ENCODE measurements around the gene PTGR2.
"Not testable (repeated sequence)": the region's sequence is repeated elsewhere in the genome, so short reads cannot be mapped to it uniquely, and the experiment has no call there.

The PTGR2 gene

DNA sequence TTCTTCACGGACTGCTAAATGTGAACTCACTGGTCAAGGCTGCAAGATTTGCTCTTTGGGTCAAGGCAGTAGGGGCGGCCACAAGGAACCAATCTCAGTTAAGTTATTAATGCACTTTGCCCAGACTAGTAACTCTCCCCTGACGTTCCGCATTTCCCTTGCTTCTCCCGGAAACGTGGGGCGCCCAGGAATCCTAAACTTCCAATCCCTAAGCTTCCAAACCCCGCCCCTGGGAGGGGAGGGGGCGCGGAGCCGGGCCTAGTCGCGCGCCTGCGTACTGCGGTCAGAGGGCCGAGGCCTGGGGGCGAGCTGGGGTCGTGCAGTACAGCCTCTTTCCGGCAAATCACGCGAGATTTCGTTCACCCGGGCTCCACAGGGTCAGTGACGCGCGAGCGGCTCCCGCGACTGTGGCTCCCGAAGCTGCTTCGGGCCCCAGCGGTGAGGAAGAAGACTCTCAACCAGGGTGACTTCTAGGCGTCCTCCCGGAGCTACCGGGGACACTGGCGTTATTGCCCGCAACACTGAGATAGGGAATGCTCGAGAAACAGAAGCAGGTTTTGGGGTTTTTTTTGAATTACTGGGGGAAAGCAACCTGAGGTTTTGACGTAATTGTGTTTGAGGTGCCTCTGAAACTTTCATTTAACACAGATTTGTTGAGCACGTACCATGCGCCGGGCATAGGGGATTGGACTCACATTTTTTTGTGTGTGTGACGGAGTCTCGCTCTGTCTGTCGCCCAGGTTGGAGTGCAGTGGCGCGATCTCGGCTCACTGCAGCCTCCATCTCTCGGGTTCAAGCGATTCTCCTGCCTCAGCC lies at the start of gene PTGR2:
TSS of gene PTGR2 (plus strand) at position 265 of the 816 bp plus-strand sequence. CDS start 7,032 bp downstream, outside the sequence.
- peak; percentile 83 to 88 (median 84) for DNase-seq (ENCODE audit: low read depth in 3 of 3)

DNA sequence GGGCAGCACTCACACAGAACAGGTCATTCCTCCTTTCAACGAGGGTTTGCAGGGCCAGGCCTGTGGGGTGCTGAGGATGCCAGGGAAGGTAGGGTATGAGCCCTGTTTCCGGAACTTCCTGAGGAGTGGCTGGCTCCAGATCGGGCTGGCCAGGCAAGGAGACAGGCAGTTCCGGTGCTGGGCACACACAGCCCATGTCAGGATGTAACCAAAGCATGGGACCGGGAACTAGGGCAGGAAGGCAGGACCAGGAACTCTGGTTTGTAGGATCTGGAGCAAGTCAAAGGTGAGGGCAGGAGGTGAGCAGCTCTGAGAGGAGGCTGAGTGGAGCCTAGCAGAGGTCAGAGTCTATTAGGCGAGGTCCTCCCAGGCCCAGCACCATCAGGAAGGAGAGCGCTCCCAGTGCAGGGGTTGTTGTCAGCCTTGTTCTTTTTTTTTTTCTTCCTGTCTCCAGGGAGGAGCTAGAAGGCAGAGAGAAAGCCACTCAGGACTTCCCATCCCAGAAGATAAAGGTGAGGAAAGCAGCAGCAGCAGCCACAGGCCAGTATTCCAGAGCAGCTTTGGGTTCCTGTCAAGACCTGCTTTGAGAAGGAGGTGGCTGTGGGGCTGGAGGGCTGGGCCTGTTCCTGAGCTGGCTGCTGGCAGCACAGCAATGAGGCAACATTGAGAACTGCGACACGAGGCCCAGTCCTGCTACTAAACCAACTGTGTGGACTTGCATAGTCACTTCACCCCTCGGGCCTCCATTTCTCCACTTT lies 49.0 kb upstream of the PTGR2 start:
- no peak for DNase-seq (ENCODE audit: low read depth in 3 of 3)

DNA sequence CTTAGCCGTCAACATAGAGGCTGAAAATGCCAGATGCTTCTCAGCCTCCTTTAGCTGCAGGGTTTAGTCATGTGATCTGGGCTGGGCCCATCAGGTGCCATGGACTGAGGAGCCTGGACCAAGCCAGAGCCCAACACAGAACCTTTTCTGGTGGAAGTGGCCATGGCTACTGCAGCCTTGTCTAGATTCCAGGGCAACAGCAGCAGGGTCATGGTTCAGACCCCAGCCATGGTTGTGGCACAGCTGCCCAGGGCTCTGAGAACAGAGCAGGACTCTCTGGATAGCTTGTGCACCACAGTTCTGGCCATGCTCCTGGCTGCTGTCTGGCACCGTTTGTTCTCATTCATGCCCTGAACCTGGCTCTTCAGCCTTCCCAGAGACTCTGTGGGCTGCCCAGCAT lies 47.0 kb upstream of the PTGR2 start:
- DNase-seq (ENCODE audit: low read depth in 3 of 3), result no peak

DNA sequence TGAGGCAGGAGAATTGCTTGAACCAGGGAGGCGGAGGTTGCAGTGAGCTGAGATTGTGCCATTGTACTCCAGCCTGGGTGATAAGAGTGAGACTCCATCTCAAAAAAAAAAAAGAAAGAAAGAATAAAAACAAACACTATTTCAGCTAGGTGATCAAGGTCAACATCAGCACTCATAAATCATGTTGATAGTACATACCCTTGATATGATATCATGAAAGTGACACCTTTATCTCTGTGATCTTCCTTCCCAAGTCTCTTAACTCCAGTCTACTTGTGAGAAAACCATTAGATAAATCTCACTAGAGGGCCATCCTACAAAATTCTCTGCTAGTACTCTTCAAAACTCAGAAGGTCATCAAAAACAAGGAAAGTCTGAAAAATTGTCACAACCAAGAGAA lies 44.2 kb upstream of the PTGR2 start:
- no peak for DNase-seq (ENCODE audit: low read depth in 3 of 3)

DNA sequence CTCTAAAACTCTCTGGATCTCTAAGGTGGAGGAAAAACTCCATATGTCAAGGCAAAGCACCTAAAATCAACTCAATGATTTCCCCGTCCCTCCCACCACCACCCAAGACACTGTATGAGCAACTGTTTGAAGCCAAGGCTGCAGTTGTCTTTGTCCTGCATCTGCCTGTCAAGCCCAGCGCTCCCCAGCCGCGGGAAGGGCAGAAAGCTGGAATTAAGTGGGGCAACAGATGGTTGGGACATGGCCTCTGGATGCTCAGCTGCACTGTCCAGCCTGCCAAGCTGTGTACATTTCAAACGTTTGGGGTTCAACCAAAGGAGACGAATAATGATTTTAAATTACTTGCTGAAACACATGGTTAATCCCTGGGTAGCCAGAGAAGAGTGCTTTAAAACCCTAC lies 42.2 kb upstream of the PTGR2 start:
- DNase-seq (ENCODE audit: low read depth in 3 of 3), result no peak

DNA sequence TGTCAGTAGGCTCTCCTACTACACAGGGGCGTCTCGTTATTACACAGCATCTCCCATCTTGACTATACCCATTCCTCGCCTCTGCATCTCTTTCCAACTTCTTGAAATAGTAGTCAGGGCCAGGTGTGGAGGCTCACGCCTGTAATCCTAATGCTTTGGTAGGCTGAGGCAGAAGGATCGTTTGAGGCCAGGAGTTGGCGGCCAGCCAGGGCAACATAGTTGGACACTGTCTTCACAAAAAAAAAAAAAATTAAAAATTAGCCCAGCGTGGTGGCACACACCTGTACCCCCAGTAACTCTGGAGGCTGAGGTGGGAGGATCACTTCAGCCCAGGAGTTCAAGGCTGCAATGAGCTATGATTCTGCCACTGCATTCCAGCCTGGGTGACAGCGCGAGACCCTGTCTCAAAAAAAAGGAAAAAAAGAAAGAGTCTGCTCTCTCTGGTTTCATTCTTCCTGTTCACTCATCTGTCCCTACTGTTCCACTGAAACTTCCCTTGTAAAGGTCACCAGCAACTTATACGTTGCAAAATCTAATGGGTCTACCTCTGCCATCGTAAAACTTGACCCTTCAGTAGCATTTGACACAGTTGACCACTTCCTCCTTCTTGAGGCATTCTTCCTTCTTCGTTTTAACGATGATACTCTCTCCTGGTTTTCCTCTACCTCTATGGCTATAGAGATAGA lies 41.0 kb upstream of the PTGR2 start:
- DNase-seq (ENCODE audit: low read depth in 3 of 3), result no peak

DNA sequence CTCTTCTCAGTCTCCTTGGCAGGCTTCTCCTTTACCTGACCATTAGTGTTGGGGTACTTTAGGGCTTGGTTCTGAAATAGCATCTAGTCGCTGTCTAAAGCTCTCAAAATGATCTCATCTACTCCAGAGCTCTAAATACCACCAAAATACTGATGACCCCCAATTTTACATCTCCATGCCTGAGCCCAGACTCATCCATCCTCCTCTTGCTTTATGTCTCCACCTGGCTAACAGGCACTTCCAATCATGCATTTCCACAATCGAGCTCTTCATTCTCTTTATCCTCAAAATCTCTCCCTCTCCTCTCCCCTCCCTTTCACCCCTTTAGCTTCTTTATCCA lies 40.5 kb upstream of the PTGR2 start:
- DNase-seq (ENCODE audit: low read depth in 3 of 3), result no peak

DNA sequence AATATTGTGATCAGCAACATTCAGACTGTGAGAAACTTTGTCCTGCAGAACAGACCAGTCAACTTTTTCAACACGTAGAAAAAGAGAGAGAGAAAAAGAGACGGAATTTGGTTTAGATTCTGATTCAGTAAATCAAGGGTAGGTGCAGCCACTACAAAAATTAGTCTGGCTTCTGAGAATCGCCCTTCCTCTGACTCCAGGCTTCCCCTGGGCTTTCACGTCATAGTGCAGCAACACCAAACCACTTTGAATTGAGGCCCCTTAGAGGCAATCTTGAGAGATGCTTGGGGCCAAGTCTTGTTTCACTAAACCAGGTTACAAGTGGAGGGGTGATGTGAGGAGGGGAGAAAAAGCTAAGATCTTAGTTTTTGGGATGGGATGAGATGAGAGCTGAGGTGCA lies 37.5 kb upstream of the PTGR2 start:
- no peak for DNase-seq (ENCODE audit: low read depth in 3 of 3)

DNA sequence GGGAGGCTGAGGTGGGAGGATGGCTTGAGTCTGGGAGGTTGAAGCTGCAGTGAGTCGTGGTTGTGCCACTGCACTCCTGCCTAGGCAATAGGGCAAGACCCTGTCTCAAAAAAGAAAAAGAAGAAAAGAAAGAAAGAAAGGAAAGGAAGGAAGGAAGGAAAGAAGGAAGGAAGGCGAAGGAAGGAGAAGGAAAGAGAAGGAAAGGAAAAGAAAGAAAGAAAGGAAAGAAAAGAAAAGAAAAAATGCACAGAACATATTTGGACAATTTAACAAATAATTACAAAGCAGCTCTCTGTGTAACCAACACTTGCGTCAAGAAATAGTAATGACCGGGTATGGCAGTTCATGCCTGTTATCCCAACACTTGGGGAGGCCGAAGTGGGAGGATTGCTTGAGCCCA lies 35.8 kb upstream of the PTGR2 start:
- DNase-seq (ENCODE audit: low read depth in 3 of 3), result no peak

DNA sequence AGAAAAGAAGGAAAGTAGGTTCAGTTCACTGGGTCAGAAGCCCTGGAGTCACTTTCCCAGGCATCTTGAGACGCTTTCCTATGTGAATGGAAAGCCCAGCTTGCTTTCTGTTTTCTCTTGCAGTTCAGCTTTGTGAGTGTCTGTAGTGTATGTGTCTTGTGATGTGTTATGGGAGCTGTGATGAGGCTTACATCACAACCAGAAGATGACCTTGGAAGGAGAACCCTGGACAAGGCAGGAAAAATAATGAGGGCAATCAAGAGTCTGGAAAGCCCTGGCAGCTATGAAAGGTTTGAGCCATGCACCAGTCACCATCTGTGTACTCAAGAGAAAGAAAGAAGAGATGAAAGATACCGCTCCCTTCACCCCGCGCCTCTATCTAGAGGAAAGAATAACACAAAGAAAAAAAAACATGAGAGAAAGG lies 35.2 kb upstream of the PTGR2 start:
- no peak for DNase-seq (ENCODE audit: low read depth in 3 of 3)

DNA sequence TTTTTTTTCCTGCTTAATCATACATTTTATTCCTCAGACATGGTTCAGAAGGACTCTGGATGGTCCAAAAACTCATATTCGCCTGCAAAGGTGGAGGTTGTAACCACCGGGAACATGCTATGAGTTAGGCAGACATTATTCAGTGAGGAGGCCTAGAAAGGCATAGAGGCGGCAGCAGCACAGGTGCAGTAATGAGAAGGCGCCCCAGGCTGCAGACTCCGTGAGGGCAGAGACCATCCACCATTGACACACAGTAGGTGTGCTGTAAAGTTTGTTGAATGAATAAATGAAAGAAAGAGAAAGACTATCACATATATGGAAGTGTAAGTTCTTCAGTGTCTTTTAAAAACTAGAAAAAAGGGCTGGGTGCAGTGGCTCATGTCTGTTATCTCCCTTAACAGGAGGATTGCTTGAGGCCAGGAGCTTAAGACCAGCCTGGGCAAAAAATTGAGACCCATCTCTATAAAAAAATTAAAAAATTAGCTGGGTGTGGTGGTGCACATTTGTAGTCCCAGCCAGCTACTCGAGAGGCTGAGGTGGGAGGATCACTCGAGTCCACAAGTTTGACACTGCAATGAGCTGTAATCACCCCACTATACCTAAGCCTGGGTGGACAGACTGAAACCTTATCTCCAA lies 34.5 kb upstream of the PTGR2 start:
- no peak for DNase-seq (ENCODE audit: low read depth in 3 of 3)

DNA sequence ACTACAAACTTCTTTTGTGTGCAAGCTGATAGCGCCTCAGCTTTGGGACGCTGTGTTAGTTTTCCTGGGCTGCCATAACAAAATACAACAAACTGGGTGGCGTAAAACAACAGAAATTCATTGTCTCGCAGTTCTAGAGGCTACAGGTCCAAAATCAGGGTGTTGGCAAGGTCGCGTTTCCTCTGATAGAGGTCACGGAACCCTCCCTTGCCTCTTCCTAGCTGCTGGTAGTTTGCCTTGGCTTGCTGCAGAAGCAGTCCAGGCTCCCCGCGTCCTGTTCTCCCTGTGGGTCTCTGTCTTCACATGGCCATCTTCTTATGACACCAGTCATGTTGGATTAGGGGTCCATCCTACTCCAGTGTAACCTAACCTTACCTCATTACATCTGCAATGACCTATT lies 32.8 kb upstream of the PTGR2 start:
- DNase-seq (ENCODE audit: low read depth in 3 of 3), result no peak

DNA sequence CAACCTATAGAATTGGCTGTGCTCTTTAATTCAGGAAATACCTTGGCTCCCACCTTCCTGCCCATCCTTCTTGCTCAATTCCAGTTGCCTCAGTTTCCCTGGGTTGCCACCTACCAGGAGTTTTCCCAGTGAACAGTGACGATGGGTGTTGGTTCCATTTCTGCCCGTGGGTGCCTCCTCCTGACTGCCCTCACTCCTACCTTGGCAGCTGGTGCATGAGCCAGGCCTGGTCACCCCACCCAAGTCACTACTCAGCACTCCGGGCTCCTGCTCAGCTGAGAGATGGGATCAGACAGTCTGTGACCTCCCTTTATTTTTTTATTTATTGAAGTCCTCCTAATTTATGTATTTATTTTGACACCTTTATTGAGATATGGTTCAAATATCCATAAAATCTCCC lies 31.0 kb upstream of the PTGR2 start:
- no peak for DNase-seq (ENCODE audit: low read depth in 3 of 3)

DNA sequence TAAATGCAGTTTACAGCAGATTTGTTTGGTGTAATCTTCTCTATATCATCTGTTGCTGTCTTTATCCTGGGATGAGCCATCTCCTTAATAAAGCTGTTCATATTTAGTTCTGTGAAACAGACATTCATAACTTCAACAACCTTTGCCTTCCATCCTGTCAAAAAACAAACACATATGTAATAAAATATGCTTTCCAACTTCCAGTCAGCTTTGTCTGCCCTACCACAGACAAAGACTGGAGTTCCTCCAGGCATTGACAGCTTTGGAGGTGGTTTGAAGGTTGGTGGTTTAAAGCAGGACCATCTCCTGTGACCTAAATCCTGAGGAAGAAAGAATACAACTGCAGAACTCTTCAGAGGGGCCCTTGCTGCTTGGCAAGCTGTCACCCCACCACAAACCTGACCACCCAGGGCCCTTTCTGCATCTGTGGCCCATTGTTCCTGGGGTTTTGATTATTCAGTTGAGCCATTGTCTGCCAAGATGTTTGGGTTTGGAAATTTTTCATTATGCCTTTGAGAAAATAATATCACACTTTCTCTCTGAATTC lies 28.2 kb upstream of the PTGR2 start:
- DNase-seq (ENCODE audit: low read depth in 3 of 3), result no peak

DNA sequence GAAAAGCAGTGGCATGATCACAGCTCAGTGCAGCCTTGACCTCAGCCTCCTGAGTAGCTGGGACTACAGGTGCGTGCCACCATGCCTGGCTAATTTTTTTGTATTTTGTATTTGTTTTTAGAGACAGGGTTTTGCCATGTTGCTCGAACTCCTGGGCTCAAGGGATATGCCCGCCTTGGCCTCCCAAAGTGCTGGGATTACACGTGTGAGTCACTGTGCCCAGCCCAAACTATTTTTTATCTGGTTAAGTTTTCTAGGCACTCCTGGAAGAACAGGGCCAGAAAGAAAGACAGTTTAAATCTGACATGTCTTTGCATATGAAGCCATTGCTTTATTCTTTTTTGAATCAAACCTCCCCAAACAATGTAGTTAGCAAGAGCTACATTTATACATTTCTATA lies 27.5 kb upstream of the PTGR2 start:
- DNase-seq (ENCODE audit: low read depth in 3 of 3), result no peak

DNA sequence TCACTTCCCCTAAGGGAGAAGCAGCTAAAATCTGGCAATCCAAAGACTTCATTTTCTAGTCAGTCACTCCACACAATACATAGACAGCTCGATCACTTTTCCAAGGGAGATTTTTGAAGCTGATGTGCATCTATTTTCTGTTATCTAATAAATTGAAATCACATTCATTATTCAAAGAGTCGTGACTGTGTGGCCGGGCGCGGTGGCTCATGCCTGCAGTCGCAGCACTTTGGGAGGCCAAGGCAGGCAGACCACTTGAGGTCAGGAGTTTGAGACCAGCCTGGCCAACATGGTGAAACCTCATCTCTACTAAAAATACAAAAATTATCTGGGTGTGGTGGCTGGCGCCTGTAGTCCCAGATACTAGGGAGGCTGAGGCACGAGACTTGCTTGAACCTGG lies 27.1 kb upstream of the PTGR2 start:
- DNase-seq (ENCODE audit: low read depth in 3 of 3), result no peak

DNA sequence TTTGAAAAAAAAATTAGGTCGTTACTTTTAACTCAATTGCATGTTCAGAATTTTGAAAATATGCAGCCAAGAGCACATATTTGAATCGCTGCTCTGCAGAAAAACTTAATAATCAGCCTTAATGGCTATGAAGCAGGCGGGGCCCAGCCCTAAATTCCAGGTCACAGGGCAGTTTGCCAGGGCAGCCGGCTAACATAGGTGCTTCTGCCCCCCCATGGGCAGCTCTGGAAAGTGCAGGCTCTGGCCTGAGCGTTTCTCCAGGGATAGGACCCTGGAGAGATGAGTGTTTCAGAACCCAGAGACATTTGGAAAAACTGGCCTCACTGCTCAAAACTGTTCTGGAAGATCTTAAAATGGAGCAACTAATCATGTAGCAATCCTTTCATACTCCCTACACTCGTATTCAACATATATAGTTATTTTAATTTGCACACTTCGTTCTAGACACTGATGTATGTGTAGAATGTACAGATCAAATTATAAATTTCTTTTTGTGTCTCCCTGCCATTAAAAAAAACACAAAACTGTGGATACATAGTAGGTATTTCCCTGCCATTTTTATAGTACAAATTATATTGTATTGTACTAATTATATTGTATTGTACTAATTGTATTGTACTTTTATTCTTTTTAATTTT lies 26.0 kb upstream of the PTGR2 start:
- peak; percentile 66 to 72 (median 70) for DNase-seq (ENCODE audit: low read depth in 3 of 3)

DNA sequence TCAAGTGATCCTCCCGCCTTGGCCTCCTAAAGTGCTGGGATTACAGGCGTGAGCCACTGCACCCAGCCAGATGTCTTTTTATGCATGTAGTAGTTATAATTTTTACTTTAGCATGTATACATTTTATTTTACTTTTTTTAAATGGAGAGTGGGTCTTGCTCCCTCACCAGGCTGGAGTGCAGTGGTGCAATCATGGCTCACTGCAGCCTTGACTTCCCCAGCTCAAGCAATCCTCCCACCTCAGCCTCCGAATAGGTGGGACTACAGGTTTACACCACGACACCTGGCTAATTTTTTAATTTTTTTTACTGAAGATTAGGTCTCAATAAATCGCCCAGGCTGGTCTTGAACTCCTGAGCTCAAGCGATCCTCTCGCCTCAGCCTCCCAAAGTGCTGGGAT lies 24.4 kb upstream of the PTGR2 start:
- not testable (repeated sequence) for DNase-seq (ENCODE audit: low read depth in 3 of 3)

DNA sequence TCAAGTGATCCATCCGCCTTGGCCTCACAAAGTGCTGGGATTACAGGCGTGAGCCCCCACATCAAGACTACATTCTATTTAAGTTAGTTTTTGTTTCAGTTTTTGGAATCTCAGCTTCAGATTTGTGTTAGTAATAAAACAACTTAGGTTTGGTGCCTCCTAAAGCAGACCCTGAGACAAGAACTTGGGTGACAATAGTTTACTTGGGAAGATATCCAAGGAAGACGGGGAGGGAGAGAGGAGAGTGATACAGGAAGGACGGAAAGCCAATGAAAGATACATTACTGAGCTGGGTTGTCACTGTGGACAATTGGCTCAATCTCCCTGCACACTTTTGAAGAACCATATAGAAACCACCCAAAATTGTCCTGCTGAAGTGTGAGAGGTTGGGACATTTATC lies 22.6 kb upstream of the PTGR2 start:
- no peak for DNase-seq (ENCODE audit: low read depth in 3 of 3)

DNA sequence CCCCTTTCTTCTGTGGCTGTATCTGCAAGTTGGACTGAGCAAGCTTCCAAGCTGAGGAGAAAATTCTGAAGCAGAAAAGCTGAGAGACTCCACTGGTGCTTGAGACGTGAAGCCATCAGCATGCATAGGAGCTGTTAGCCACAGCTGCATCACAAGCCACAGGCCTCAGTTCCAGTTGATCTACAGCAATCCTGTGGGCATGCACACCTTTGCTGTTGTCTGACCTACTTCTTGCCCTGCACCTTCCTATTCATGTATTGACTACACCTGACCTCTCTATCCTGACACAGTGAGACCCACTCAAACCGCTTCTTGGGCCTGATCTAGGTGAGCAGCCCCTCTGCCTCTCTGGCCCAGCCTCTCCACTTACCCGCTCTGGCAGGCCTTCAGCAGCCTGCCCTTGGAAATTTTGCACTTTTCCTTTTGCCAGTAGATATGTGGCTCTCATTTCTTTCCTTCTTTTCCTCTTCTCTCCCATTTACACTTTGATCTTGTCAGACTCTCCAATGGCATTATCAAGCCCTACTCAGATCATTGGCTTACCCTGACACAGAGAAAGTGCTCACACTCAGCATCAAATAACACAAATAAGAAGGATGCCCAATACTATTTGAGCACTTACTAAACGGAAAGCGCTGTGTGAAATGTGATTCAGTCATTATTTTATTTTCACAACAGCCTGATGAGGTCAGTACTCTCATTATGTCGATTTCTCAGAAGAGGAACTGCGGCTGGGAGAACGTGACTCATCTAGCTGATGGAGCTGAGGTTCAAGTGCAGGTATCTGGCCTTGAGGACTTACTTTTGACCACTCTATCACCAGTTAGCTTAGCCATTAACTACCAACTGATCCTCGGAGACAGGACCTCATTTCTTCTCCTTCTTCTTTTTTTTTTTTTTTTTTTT lies 21.9 kb upstream of the PTGR2 start:
- DNase-seq (ENCODE audit: low read depth in 3 of 3), result peak; percentile 20 to 46 (median 39)

Data from stimulated activated CD4-positive, alpha-beta T cell treated with anti-CD3 and anti-CD28 coated beads, TNF-alpha, amount 100 ng/mL, for 48 hours (primary cell).